ENCODE measurements around the gene CEP128.

DNA sequence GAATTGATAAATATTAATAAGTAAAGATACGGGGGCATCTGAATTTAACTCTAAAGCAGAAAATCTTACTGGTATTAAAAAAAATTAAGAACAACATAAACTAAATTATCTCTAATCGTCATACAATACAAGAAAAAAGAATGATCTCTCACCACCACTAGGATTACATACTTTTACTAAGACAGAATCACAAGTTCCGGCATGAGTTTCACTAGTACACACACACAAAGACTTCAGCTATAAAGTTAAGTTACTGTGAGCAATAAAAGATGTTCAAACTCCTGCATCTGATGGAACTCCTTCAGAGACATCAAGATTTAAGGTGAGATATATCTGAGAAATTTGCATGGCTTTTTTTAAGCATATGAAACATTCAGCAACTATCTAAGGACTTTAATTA lies 21.9 kb downstream of the CEP128 start:
- TF ChIP-seq, protein P1, sequence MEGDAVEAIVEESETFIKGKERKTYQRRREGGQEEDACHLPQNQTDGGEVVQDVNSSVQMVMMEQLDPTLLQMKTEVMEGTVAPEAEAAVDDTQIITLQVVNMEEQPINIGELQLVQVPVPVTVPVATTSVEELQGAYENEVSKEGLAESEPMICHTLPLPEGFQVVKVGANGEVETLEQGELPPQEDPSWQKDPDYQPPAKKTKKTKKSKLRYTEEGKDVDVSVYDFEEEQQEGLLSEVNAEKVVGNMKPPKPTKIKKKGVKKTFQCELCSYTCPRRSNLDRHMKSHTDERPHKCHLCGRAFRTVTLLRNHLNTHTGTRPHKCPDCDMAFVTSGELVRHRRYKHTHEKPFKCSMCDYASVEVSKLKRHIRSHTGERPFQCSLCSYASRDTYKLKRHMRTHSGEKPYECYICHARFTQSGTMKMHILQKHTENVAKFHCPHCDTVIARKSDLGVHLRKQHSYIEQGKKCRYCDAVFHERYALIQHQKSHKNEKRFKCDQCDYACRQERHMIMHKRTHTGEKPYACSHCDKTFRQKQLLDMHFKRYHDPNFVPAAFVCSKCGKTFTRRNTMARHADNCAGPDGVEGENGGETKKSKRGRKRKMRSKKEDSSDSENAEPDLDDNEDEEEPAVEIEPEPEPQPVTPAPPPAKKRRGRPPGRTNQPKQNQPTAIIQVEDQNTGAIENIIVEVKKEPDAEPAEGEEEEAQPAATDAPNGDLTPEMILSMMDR (IDR thresholded peaks at IDR 0.05; ENCODE audit: low read depth, low read length, poor library complexity, severe bottlenecking) = no peak
- TF ChIP-seq EZH2phosphoT487 (IDR thresholded peaks at IDR 0.05; ENCODE audit: borderline replicate concordance, low read length) = no peak
